Measurements from ENCODE around the gene EPB41L5.

EPB41L5 gene

GRCh38 chr2:120222186-120223033 lies 209.5 kb downstream of the EPB41L5 start:
- no peak overlapping the region for H3K27ac ChIP-seq (ENCODE audit: low read length)
- peak overlapping the region; percentile 60 to 65 for H3K4me3 ChIP-seq (ENCODE audit: low read depth in 1 of 2, low read length in 2 of 2)
- peaks cover 4 to 16% of the 10 kb centered on the region in 2 donors for H3K4me1 ChIP-seq (ENCODE audit: control insufficient read depth in 1 of 2, insufficient read depth in 2 of 2, low read length in 2 of 2)
- peaks cover 0 to 4% of the 10 kb centered on the region in 2 donors for H3K9me3 ChIP-seq (ENCODE audit: control insufficient read depth in 1 of 2, low read length in 2 of 2)
- no peaks in the 10 kb centered on the region for H3K27me3 ChIP-seq (ENCODE audit: low read depth, low read length)
- peaks cover 10 to 22% of the 10 kb centered on the region in 2 donors for H3K36me3 ChIP-seq (ENCODE audit: control insufficient read depth in 1 of 2, insufficient read depth in 2 of 2, low read length in 2 of 2)

- Histone ChIP-seq H3K4me3 (ENCODE audit: low read depth in 1 of 2, low read length in 2 of 2) (peak within 1 kb of the TSS; percentile 60 to 65), H3K27ac (ENCODE audit: low read length) (no peak within 1 kb of the TSS), H3K27me3 (ENCODE audit: low read depth, low read length) (no peaks in the 10 kb centered on the region), H3K9me3 (ENCODE audit: control insufficient read depth in 1 of 2, low read length in 2 of 2) (peaks cover 0 to 4% of the 10 kb centered on the region in 2 donors), H3K4me1 (ENCODE audit: control insufficient read depth in 1 of 2, insufficient read depth in 2 of 2, low read length in 2 of 2) (peaks cover 4 to 16% of the 10 kb centered on the region in 2 donors), H3K36me3 (ENCODE audit: control insufficient read depth in 1 of 2, insufficient read depth in 2 of 2, low read length in 2 of 2) (peaks cover 10 to 14% of the 10 kb centered on the region in 2 donors)
Measured at GRCh38 chr2:120223034-120223912, 210.4 kb downstream of the EPB41L5 start, which contains the start of gene TMEM185B. Gene TMEM185B (minus strand): TSS chr2:120223400. CDS start chr2:120222976, 424 bp downstream.

- Histone ChIP-seq H3K4me1 (ENCODE audit: control insufficient read depth in 1 of 2, insufficient read depth in 2 of 2, low read length in 2 of 2) (peaks cover 4 to 20% of the 10 kb centered on the region in 2 donors), H3K27ac (ENCODE audit: low read length) (no peak overlapping the region), H3K27me3 (ENCODE audit: low read depth, low read length) (no peaks in the 10 kb centered on the region), H3K4me3 (ENCODE audit: low read depth in 1 of 2, low read length in 2 of 2) (peak overlapping the region; percentile 60 to 65), H3K36me3 (ENCODE audit: control insufficient read depth in 1 of 2, insufficient read depth in 2 of 2, low read length in 2 of 2) (peaks cover 4 to 8% of the 10 kb centered on the region in 2 donors), H3K9me3 (ENCODE audit: control insufficient read depth in 1 of 2, low read length in 2 of 2) (no peaks in the 10 kb centered on the region)
Measured at GRCh38 chr2:120224256-120224655, 211.4 kb downstream of the EPB41L5 start.

DNA sequence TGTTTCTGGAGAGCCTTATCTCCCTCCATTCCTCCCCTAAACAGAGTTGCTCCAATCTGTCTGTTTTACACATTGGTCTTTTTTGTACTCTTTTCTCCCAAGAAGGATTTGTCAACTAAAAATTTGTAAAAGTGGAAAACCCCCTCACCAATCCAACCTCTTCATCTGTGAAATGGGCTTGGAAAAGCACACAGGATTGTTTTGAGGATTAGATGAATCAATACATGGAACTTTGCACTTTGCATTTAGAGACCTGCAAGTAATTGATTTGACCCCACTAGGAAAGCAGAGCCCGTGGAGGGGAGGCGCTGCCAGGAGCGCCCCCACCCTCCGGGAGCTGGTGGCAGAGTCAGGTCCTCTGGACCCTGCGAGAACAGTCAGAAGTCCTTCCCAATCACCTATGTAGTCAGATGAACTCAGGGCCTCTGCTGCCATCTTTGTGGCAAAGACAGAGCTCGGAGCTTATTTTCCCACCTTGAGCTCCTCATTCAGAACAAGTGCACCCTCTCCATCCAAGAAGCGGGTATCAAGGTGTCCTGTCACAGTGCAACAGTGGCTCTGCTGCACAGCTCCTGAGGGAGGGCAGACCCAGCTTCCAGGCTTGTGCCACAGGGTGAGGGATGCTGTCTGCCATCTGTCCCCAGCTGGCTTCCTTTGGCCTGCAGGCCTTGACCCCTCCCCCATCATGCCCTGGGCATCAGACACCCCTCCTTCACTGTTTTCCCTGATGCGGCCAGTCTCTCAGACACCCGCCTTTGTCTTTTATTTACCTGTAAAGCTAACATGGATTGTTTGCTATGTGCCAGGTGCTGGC lies 212.1 kb downstream of the EPB41L5 start:
- H3K27ac ChIP-seq (ENCODE audit: low read length), result no peak overlapping the region

GRCh38 chr2:120225549-120226065 lies 212.7 kb downstream of the EPB41L5 start:
- H3K36me3 ChIP-seq (ENCODE audit: control insufficient read depth in 1 of 2, insufficient read depth in 2 of 2, low read length in 2 of 2), result peaks cover 0 to 2% of the 10 kb centered on the region in 2 donors
- no peaks in the 10 kb centered on the region for H3K27me3 ChIP-seq (ENCODE audit: low read depth, low read length)
- H3K4me1 ChIP-seq (ENCODE audit: control insufficient read depth in 1 of 2, insufficient read depth in 2 of 2, low read length in 2 of 2), result peaks cover 4 to 20% of the 10 kb centered on the region in 2 donors
- H3K9me3 ChIP-seq (ENCODE audit: control insufficient read depth in 1 of 2, low read length in 2 of 2), result no peaks in the 10 kb centered on the region
- H3K27ac ChIP-seq (ENCODE audit: low read length), result no peak overlapping the region
- no peak overlapping the region for H3K4me3 ChIP-seq (ENCODE audit: low read depth in 1 of 2, low read length in 2 of 2)

More for the DNA sequence above, 212.1 kb downstream of the EPB41L5 start:
- H3K4me1 ChIP-seq (ENCODE audit: control insufficient read depth in 1 of 2, insufficient read depth in 2 of 2, low read length in 2 of 2), result peaks cover 4 to 20% of the 10 kb centered on the region in 2 donors
- no peaks in the 10 kb centered on the region for H3K9me3 ChIP-seq (ENCODE audit: control insufficient read depth in 1 of 2, low read length in 2 of 2)
- no peak overlapping the region for H3K4me3 ChIP-seq (ENCODE audit: low read depth in 1 of 2, low read length in 2 of 2)
- H3K36me3 ChIP-seq (ENCODE audit: control insufficient read depth in 1 of 2, insufficient read depth in 2 of 2, low read length in 2 of 2), result peaks cover 0 to 2% of the 10 kb centered on the region in 2 donors
- H3K27me3 ChIP-seq (ENCODE audit: low read depth, low read length), result no peaks in the 10 kb centered on the region

DNA sequence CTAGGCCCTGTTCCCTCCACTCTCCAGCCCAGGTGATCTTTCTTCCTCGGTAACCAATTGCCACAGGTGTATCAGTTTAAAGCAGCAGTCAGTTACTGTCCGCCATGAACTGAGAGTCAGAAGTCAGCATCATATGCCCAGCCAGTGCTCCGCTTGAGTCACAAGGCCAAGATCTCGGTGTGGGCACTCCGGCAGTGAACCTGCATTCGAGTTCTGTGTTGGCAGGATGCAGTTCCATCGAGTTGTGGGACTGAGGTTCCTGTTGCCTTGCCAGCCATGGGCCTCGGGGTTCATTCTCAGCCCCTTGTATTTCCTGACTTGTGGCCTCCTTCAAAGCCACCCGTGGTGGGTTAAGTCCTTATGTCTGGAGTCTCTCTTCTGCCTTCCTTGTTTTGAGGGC lies 213.4 kb downstream of the EPB41L5 start:
- Histone ChIP-seq H3K27ac (ENCODE audit: low read length) (no peak overlapping the region), H3K4me1 (ENCODE audit: control insufficient read depth in 1 of 2, insufficient read depth in 2 of 2, low read length in 2 of 2) (peaks cover 4 to 15% of the 10 kb centered on the region in 2 donors), H3K36me3 (ENCODE audit: control insufficient read depth in 1 of 2, insufficient read depth in 2 of 2, low read length in 2 of 2) (no peaks in the 10 kb centered on the region), H3K27me3 (ENCODE audit: low read depth, low read length) (no peaks in the 10 kb centered on the region), H3K9me3 (ENCODE audit: control insufficient read depth in 1 of 2, low read length in 2 of 2) (no peaks in the 10 kb centered on the region), H3K4me3 (ENCODE audit: low read depth in 1 of 2, low read length in 2 of 2) (no peak overlapping the region)

DNA sequence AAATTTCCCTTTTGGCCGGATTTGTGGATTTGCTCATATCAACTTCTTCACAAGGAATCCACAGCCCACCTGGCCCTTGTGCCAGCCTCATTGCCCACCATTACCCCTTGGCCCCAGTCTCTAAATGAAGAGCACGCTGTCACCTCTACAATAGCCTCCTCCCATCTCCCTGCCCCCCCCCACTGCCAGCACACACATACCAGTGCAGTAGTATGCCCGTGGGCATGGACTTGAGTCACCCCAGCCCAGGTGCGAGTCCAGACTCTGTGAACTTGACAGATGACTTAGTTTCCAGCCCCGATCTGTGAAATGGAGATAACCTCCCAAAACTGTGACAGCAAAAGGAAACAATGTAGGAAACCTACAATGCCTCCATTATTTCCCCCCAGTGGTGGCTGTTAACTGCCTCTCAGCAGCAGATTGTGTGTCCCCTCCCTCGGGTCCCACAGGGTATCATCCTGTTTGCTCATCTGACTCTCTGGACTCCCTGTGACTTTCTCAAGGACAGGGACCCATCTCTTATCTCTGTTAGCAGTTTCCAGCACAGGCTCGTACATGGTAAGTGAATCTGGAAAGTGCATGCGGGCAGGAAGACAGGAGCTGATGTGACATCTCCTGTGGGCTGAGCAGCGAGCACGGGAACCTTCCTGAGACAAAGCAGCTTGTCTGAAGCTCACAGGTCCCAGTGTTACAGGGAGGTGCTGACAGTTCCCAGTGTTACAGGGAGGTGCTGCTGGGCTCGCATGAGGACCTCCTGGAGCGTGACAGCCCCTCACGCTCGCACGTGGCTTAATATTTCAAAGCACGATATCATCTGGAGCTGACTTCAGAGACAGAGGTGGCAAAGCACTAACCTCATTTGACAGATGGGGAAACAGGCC lies 214.5 kb downstream of the EPB41L5 start:
- Histone ChIP-seq H3K4me3 (ENCODE audit: low read depth in 1 of 2, low read length in 2 of 2) (no peak overlapping the region), H3K27me3 (ENCODE audit: low read depth, low read length) (no peaks in the 10 kb centered on the region), H3K27ac (ENCODE audit: low read length) (no peak overlapping the region), H3K36me3 (ENCODE audit: control insufficient read depth in 1 of 2, insufficient read depth in 2 of 2, low read length in 2 of 2) (no peaks in the 10 kb centered on the region), H3K9me3 (ENCODE audit: control insufficient read depth in 1 of 2, low read length in 2 of 2) (no peaks in the 10 kb centered on the region), H3K4me1 (ENCODE audit: control insufficient read depth in 1 of 2, insufficient read depth in 2 of 2, low read length in 2 of 2) (peaks cover 0 to 5% of the 10 kb centered on the region in 2 donors)

GRCh38 chr2:120228503-120228902 lies 215.6 kb downstream of the EPB41L5 start:
- peaks cover 0 to 10% of the 10 kb centered on the region in 2 donors for H3K4me1 ChIP-seq (ENCODE audit: control insufficient read depth in 1 of 2, insufficient read depth in 2 of 2, low read length in 2 of 2)
- H3K9me3 ChIP-seq (ENCODE audit: control insufficient read depth in 1 of 2, low read length in 2 of 2), result no peaks in the 10 kb centered on the region
- no peaks in the 10 kb centered on the region for H3K27me3 ChIP-seq (ENCODE audit: low read depth, low read length)
- no peaks in the 10 kb centered on the region for H3K36me3 ChIP-seq (ENCODE audit: control insufficient read depth in 1 of 2, insufficient read depth in 2 of 2, low read length in 2 of 2)
- H3K4me3 ChIP-seq (ENCODE audit: low read depth in 1 of 2, low read length in 2 of 2), result no peak overlapping the region
- H3K27ac ChIP-seq (ENCODE audit: low read length), result no peak overlapping the region

Data from muscle layer of duodenum (tissue), 2 donors.